Caco-2 (cell line): ENCODE measurements around the gene NINJ2. TPM values are rescaled to one million over a fixed set of nuclear protein-coding genes. Genes with fewer than 3 reads are reported as not detected.

Experiments used
- BruUV-seq: library from RNA; stranded (reverse); fragments of 400-500 nt; replicated peaks from 2 replicates; lab custom pipeline; 2021; lab: Mats Ljungman, UMichigan
- CTCF ChIA-PET: fragments of 300-600 bp; sonication (Branson Sonifier 250); formaldehyde crosslinking; loops from one replicate; lab custom pipeline; 2022; ENCODE audit warnings: antibody characterized with exemption; lab: Charles Lee
- POLR2A ChIA-PET: fragments of 300-600 bp; sonication (Branson Sonifier 250); formaldehyde crosslinking; loops from one replicate; lab custom pipeline; 2022; ENCODE audit warnings: antibody characterized with exemption; lab: Charles Lee
- DNase-seq, 2 experiments: peaks; one replicate each; pipeline versions ENCODE4 v3.0.0 to v3.0.0-alpha.2; 2020 to 2022
- H3K27me3 ChIP-seq: replicated peaks from 2 replicates; pipeline ENCODE4 v1.6.0; 2011; ENCODE audit warnings: low read length; ENCODE audit not compliant: control insufficient read depth, insufficient read depth
- H3K36me3 ChIP-seq: 2 replicates; pipeline ENCODE4 v1.5.1; 2011; ENCODE audit warnings: low read length; ENCODE audit not compliant: control insufficient read depth, insufficient read depth
- H3K4me1 ChIP-seq: fragments of 250-450 bp; sonication (Bioruptor Pico); 2 replicates; pipeline ENCODE4 v1.5.1; 2020; ENCODE audit warnings: mild to moderate bottlenecking
- H3K4me3 ChIP-seq: 2 replicates; pipeline ENCODE4 v1.5.1; 2011; ENCODE audit warnings: low read depth, mild to moderate bottlenecking, control low read depth, low read length
- H3K9me3 ChIP-seq: fragments of 250-450 bp; sonication (Bioruptor Pico); 2 replicates; pipeline ENCODE4 v1.5.1; 2020; ENCODE audit warnings: mild to moderate bottlenecking, moderate library complexity
- H3K27ac Mint-ChIP-seq: one replicate; pipeline ENCODE4 v1.8.0; 2022; ENCODE audit warnings: mixed read lengths; ENCODE audit not compliant: unreplicated experiment
- H3K27me3 Mint-ChIP-seq: one replicate; pipeline ENCODE4 v1.8.0; 2022; ENCODE audit warnings: mixed read lengths; ENCODE audit not compliant: insufficient read depth, unreplicated experiment
- H3K36me3 Mint-ChIP-seq: one replicate; pipeline ENCODE4 v1.8.0; 2022; ENCODE audit warnings: mild to moderate bottlenecking, mixed read lengths; ENCODE audit not compliant: insufficient read depth, unreplicated experiment
- H3K4me1 Mint-ChIP-seq: one replicate; pipeline ENCODE4 v1.8.0; 2022; ENCODE audit warnings: low read depth, mixed read lengths; ENCODE audit not compliant: unreplicated experiment
- H3K4me3 Mint-ChIP-seq: one replicate; pipeline ENCODE4 v1.8.0; 2022; ENCODE audit warnings: mild to moderate bottlenecking, moderate library complexity, mixed read lengths; ENCODE audit not compliant: unreplicated experiment
- H3K9me3 Mint-ChIP-seq: one replicate; pipeline ENCODE4 v1.8.0; 2022; ENCODE audit warnings: mixed read lengths; ENCODE audit not compliant: unreplicated experiment
- CTCF ChIP-seq, 2 experiments: fragments of 200-600 bp in 1 of 2; IDR thresholded peaks; 1 replicate in 1 of 2; 2 replicates in 1 of 2; pipeline versions ENCODE4 v1.5.1 to v1.8.0; 2011 to 2022; ENCODE audit warnings: antibody characterized with exemption in 1 of 2, control low read depth in 1 of 2, inconsistent platforms in 1 of 2, low read depth in 1 of 2, low read length in 1 of 2, mild to moderate bottlenecking in 1 of 2, moderate library complexity in 1 of 2; ENCODE audit not compliant: insufficient read depth in 1 of 2, severe bottlenecking in 1 of 2, unreplicated experiment in 1 of 2
- intact Hi-C: fragments of 100-400 bp; cut with micrococcal nuclease; formaldehyde crosslinking; loops from one replicate; pipeline ENCODE4 v1.10.0; 2022; ENCODE audit not compliant: unreplicated experiment
- total RNA-seq: library from RNA; stranded (reverse); gene quantifications from 2 replicates; pipeline ENCODE4 v1.2.3, GENCODE V29; 2022

Gene NINJ2
- total RNA-seq, 1 experiment from 2014 or later = 7.0 TPM

GRCh38 chr12:527729-528128 is 135.5 kb downstream of the NINJ2 start:
- H3K27ac Mint-ChIP-seq = no peak overlapping the region
- peaks cover 1% of the 10 kb centered on the region; the same call in 1 of the 2 replicates for H3K36me3 ChIP-seq
- peaks cover 34% of the 10 kb centered on the region for H3K36me3 Mint-ChIP-seq
- H3K27me3 Mint-ChIP-seq = no peaks in the 10 kb centered on the region
- peaks cover 22% of the 10 kb centered on the region for H3K9me3 Mint-ChIP-seq
- TF ChIP-seq CTCF (IDR thresholded peaks at IDR 0.05; ENCODE audit: insufficient read depth in 1 of 2, low read depth in 1 of 2, low read length in 1 of 2, severe bottlenecking in 1 of 2, unreplicated experiment in 1 of 2) = no peak
- CTCF ChIA-PET = interaction anchor here (0.5 to 0.9 kb wide), 2 partner anchors 20 to 48 kb away, joined by 3 read pairs; no protein-coding TSS in a partner anchor
- H3K4me3 Mint-ChIP-seq = no peak overlapping the region
- H3K4me1 ChIP-seq = peaks cover 11% of the 10 kb centered on the region
- H3K4me3 ChIP-seq = no peak overlapping the region
- H3K4me1 Mint-ChIP-seq = peaks cover 21% of the 10 kb centered on the region
- H3K27me3 ChIP-seq = no peaks in the 10 kb centered on the region
- POLR2A ChIA-PET = no interaction called here
- BruUV-seq = no TSS peak
- intact Hi-C loops = no loop called here
- peaks cover 6% of the 10 kb centered on the region for H3K9me3 ChIP-seq
- DNase-seq = no peak

GRCh38 chr12:527241-527640 is 136.0 kb downstream of the NINJ2 start:
- H3K27me3 ChIP-seq = no peaks in the 10 kb centered on the region
- H3K4me3 Mint-ChIP-seq = no peak overlapping the region
- peaks cover 1% of the 10 kb centered on the region; the same call in 1 of the 2 replicates for H3K36me3 ChIP-seq
- ChIA-PET POLR2A (no interaction called here), CTCF (interaction anchor here (0.5 to 0.9 kb wide), 2 partner anchors 20 to 48 kb away, joined by 3 read pairs; no protein-coding TSS in a partner anchor)
- peaks cover 6% of the 10 kb centered on the region for H3K9me3 ChIP-seq
- peaks cover 19% of the 10 kb centered on the region for H3K4me1 Mint-ChIP-seq
- no peak overlapping the region for H3K27ac Mint-ChIP-seq
- H3K4me1 ChIP-seq = peaks cover 6% of the 10 kb centered on the region
- peaks cover 22% of the 10 kb centered on the region for H3K9me3 Mint-ChIP-seq
- H3K4me3 ChIP-seq = no peak overlapping the region
- no peaks in the 10 kb centered on the region for H3K27me3 Mint-ChIP-seq
- intact Hi-C loops = no loop called here
- no TSS peak for BruUV-seq
- H3K36me3 Mint-ChIP-seq = peaks cover 33% of the 10 kb centered on the region
- DNase-seq = no peak
- no peak for TF ChIP-seq CTCF (IDR thresholded peaks at IDR 0.05; ENCODE audit: insufficient read depth in 1 of 2, low read depth in 1 of 2, low read length in 1 of 2, severe bottlenecking in 1 of 2, unreplicated experiment in 1 of 2)

- Mint-ChIP-seq H3K36me3 (peaks cover 36% of the 10 kb centered on the region), H3K27me3 (no peaks in the 10 kb centered on the region), H3K4me1 (peaks cover 25% of the 10 kb centered on the region), H3K27ac (no peak overlapping the region), H3K9me3 (peaks cover 19% of the 10 kb centered on the region), H3K4me3 (no peak overlapping the region)
- TF ChIP-seq CTCF (IDR thresholded peaks at IDR 0.05; ENCODE audit: insufficient read depth in 1 of 2, low read depth in 1 of 2, low read length in 1 of 2, severe bottlenecking in 1 of 2, unreplicated experiment in 1 of 2) = no peak
- H3K4me3 ChIP-seq = no peak overlapping the region
- peaks cover 4% of the 10 kb centered on the region for H3K4me1 ChIP-seq
- peaks cover 1% of the 10 kb centered on the region; the same call in 1 of the 2 replicates for H3K36me3 ChIP-seq
- no peak for DNase-seq
- POLR2A ChIA-PET = no interaction called here
- H3K27me3 ChIP-seq = no peaks in the 10 kb centered on the region
- peaks cover 6% of the 10 kb centered on the region for H3K9me3 ChIP-seq
- intact Hi-C loops = no loop called here
- CTCF ChIA-PET = no interaction called here
- BruUV-seq = no TSS peak
These were observed 137.2 kb downstream of the NINJ2 start for GRCh38 chr12:526089-526488.
